ENCODE data around the gene PLK3.

DNA sequence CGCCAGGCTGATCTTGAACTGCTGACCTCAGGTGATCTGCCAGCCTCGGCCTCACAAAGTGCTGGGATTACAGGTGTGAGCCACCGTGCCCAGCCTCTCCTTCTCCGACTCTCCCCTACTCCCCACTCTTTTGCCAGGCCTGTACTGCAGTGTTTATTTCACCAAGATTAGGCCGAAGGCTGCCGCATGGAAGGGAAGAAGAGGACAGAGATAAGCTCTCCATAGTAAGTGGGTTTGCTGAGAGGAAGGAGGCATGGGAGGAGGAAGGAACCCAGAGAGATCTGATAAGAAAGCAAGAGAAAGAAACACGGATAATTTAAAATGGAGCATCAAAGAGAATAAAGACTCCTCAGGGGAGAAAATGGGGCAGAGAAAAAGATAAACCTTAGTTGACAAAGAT lies 34.2 kb downstream of the PLK3 start:
- TF ChIP-seq, protein P1, sequence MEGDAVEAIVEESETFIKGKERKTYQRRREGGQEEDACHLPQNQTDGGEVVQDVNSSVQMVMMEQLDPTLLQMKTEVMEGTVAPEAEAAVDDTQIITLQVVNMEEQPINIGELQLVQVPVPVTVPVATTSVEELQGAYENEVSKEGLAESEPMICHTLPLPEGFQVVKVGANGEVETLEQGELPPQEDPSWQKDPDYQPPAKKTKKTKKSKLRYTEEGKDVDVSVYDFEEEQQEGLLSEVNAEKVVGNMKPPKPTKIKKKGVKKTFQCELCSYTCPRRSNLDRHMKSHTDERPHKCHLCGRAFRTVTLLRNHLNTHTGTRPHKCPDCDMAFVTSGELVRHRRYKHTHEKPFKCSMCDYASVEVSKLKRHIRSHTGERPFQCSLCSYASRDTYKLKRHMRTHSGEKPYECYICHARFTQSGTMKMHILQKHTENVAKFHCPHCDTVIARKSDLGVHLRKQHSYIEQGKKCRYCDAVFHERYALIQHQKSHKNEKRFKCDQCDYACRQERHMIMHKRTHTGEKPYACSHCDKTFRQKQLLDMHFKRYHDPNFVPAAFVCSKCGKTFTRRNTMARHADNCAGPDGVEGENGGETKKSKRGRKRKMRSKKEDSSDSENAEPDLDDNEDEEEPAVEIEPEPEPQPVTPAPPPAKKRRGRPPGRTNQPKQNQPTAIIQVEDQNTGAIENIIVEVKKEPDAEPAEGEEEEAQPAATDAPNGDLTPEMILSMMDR (conservative IDR thresholded peaks at IDR 0.05): no peak
- TF ChIP-seq ZFX (IDR thresholded peaks at IDR 0.05): no peak
